K562 (cell line): Measurements from ENCODE around the gene SLC5A6. TPM values are rescaled to one million over a fixed set of nuclear protein-coding genes. Genes with fewer than 3 reads are reported as not detected.

Source experiments
- DMBX1 ChIP-seq: fragments of 250-450 bp; sonication (Bioruptor Pico); IDR thresholded peaks from 2 replicates; pipeline ENCODE4 v1.8.0; 2022; ENCODE audit warnings: inconsistent platforms, mild to moderate bottlenecking, moderate library complexity, borderline replicate concordance
- ERF ChIP-seq: fragments of 450-650 bp; formaldehyde crosslinking; IDR thresholded peaks from 2 replicates; pipeline ENCODE4 v1.4.0; 2020; ENCODE audit warnings: mild to moderate bottlenecking, mixed read lengths
- ESRRB ChIP-seq: fragments of 250-450 bp; sonication (Bioruptor Pico); IDR thresholded peaks from 2 replicates; pipeline ENCODE4 v1.5.0; 2020; ENCODE audit warnings: mild to moderate bottlenecking, moderate library complexity, borderline replicate concordance
- LARP7 ChIP-seq: fragments of 450-650 bp; IDR thresholded peaks from 2 replicates; pipeline ENCODE4 v1.6.1; 2016
- MBD2 ChIP-seq: sonication (generic); IDR thresholded peaks from 2 replicates; pipeline ENCODE4 v1.6.1; 2016; ENCODE audit warnings: low read depth, borderline replicate concordance
- NR1H2 ChIP-seq: sonication (generic); formaldehyde crosslinking; IDR thresholded peaks from 2 replicates; pipeline ENCODE4 v1.4.0; 2020; ENCODE audit warnings: mild to moderate bottlenecking, missing genetic modification reagents
- SMAD4 ChIP-seq: fragments of 250-450 bp; sonication (Bioruptor Pico); conservative IDR thresholded peaks from 2 replicates; pipeline ENCODE4 v1.8.0; 2021; ENCODE audit warnings: inconsistent platforms, mild to moderate bottlenecking, moderate library complexity
- SNIP1 ChIP-seq: fragments of 450-650 bp; IDR thresholded peaks from 2 replicates; pipeline ENCODE4 v1.7.1; 2017; ENCODE audit warnings: low read depth, mild to moderate bottlenecking
- SREBF1 ChIP-seq: fragments of 150-350 bp; IDR thresholded peaks from 2 replicates; pipeline ENCODE4 v1.6.1; 2014; ENCODE audit warnings: antibody characterized with exemption, low read depth, low read length, borderline replicate concordance
- SRSF1 ChIP-seq: fragments of 200-400 bp; formaldehyde crosslinking; IDR thresholded peaks from 2 replicates; pipeline ENCODE4 v1.6.1; 2017; ENCODE audit warnings: mild to moderate bottlenecking, low read depth, low read length, moderate library complexity
- TCF7L2 ChIP-seq: fragments of 150-350 bp; IDR thresholded peaks from 2 replicates; pipeline ENCODE4 v1.6.1; 2016; ENCODE audit warnings: low read depth, mild to moderate bottlenecking, low read length, moderate library complexity
- TEAD2 ChIP-seq: fragments of 450-650 bp; IDR thresholded peaks from 2 replicates; pipeline ENCODE4 v1.6.1; 2016; ENCODE audit warnings: missing genetic modification characterization, control low read depth, missing compliant biosample characterization
- ZNF143 ChIP-seq: sonication (generic); formaldehyde crosslinking; IDR thresholded peaks from 2 replicates; pipeline ENCODE4 v1.9.0; 2022; ENCODE audit warnings: mild to moderate bottlenecking, missing genetic modification reagents
- ZNF217 ChIP-seq: sonication (generic); formaldehyde crosslinking; IDR thresholded peaks from 2 replicates; pipeline ENCODE4 v1.8.0; 2022; ENCODE audit warnings: mild to moderate bottlenecking, missing genetic modification reagents
- ZNF263 ChIP-seq: sonication (generic); formaldehyde crosslinking; IDR thresholded peaks from 2 replicates; pipeline ENCODE4 v1.8.0; 2022; ENCODE audit warnings: mild to moderate bottlenecking, missing genetic modification reagents, borderline replicate concordance
- ZNF274 ChIP-seq: IDR thresholded peaks from 2 replicates; pipeline ENCODE4 v1.6.1; 2011; ENCODE audit warnings: low read depth, mild to moderate bottlenecking, low read length, moderate library complexity, borderline replicate concordance
- ZNF347 ChIP-seq: fragments of 450-650 bp; formaldehyde crosslinking; IDR thresholded peaks from 2 replicates; pipeline ENCODE4 v1.4.0; 2020; ENCODE audit warnings: low read depth, mild to moderate bottlenecking, moderate library complexity
- ZNF586 ChIP-seq: fragments of 450-650 bp; formaldehyde crosslinking; conservative IDR thresholded peaks from 2 replicates; pipeline ENCODE4 v1.4.0; 2020; ENCODE audit warnings: mild to moderate bottlenecking, moderate library complexity
- ZNF668 ChIP-seq: fragments of 250-450 bp; sonication (Bioruptor Pico); IDR thresholded peaks from 2 replicates; pipeline ENCODE4 v1.8.0; 2022; ENCODE audit warnings: mild to moderate bottlenecking, inconsistent platforms
- ZNF764 ChIP-seq: fragments of 250-450 bp; sonication (Bioruptor Pico); IDR thresholded peaks from 2 replicates; pipeline ENCODE4 v1.4.0; 2020; ENCODE audit warnings: low read depth, mild to moderate bottlenecking, moderate library complexity
- ZNF830 ChIP-seq: fragments of 250-450 bp; sonication (Bioruptor Pico); IDR thresholded peaks from 2 replicates; pipeline ENCODE4 v1.5.0; 2021; ENCODE audit warnings: mild to moderate bottlenecking
- polyA plus RNA-seq, 8 experiments: library from polyadenylated mRNA; depleted of rRNA in 4 of 8; stranded (reverse) in 5 of 8; unstranded in 3 of 8; fragments of >200 nt; fragmentation: Nextera tagmentation in 2 of 8; fragmentation: Illumina TruSeq in 1 of 8; extraction: Ambion mirVana in 2 of 8; extraction: Trizol in 1 of 8; gene quantifications; 2 replicates each; pipeline versions ENCODE4 v1.2.1 to v1.2.3, GENCODE V29; 2011 to 2014; ENCODE audit warnings: inconsistent platforms in 1 of 8, missing spikeins in 1 of 8
- total RNA-seq, 7 experiments: library from RNA; depleted of rRNA in 6 of 7; stranded (reverse); fragments of >200 nt in 6 of 7; fragmentation: Illumina TruSeq in 2 of 7; extraction: Trizol in 2 of 7; gene quantifications; 2 replicates each; pipeline versions ENCODE4 v1.2.1 to v1.2.3, GENCODE V29; 2011 to 2021; ENCODE audit warnings: low replicate concordance in 1 of 7
- TF ChIP-seq, protein P1 (sequence below): fragments of 250-450 bp; sonication (Bioruptor Pico); IDR thresholded peaks from 2 replicates; pipeline ENCODE4 v1.8.0; 2022; ENCODE audit warnings: moderate library complexity, mild to moderate bottlenecking, inconsistent platforms
- TF ChIP-seq, protein P2 (sequence below): fragments of 450-650 bp; formaldehyde crosslinking; IDR thresholded peaks from 2 replicates; pipeline ENCODE4 v1.4.0; 2022; ENCODE audit warnings: missing genetic modification characterization
- TF ChIP-seq, protein P3 (sequence below): IDR thresholded peaks from 3 replicates; pipeline ENCODE4 v1.6.1; 2011; ENCODE audit warnings: borderline replicate concordance, mild to moderate bottlenecking; ENCODE audit not compliant: insufficient read length, insufficient read depth

The SLC5A6 gene
- total and polyA plus RNA-seq, 9 of the 15 experiments (the other 6 are each of a cell fraction or from before 2014, with no cell fraction given), result 32.6 to 137 (median 107) TPM

DNA sequence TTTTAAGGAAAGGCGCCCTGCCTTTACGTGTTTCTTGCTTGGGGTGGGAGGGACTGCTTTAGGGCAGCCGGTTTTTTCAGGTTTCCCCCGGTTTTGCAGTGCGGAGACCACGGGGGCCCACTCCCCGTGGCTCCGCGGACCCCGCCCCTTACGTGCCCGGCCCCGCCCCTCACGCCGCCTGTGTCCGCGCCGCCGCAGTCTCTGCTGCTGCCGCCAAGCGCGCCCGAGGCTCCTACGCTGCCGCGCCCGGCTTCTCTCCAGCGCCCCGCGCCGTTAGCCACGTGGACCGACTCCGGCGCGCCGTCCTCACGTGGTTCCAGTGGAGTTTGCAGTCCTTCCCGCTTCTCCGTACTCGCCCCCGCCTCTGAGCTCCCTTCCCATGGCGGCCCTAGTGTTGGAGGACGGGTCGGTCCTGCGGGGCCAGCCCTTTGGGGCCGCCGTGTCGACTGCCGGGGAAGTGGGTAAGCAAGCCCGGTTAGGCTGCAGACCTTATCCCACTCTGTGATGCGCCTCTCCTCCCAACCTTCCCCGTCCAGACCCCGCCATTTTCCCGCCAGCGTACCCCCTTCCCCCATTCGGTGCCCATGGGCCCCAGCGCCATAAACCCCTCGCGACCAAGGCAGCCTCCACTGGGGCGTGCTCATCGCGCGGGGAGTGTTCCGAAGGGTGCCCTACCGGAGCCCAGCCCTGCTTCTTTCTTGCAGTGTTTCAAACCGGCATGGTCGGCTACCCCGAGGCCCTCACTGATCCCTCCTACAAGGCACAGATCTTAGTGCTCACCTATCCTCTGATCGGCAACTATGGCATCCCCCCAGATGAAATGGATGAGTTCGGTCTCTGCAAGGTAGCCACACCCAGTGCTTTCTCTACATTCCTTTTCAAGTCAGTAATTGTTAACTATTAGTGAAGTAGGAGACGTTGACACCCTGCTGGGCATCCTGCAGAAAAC is 5.4 kb upstream of the SLC5A6 start, which contains the start of gene CAD (continued):
- TF ChIP-seq SREBF1 (0 out of 2 replicates have a peak, but pooled peaks have one; percentile 12), NR1H2 (no peak; the same call in 1 of the 2 replicates), DMBX1 (CRISPR knock-in tag) (no peak), ZNF347 (CRISPR knock-in tag) (no peak), LARP7 (peak; percentile 79; the same call in 1 of the 2 replicates), ZNF263 (CRISPR knock-in tag) (no peak), SMAD4 (CRISPR knock-in tag) (no peak), ZNF143 (peak; percentile 35; the same call in 1 of the 2 replicates), SRSF1 (no peak), ZNF217 (CRISPR knock-in tag) (no peak), ZNF274 (no peak), ZNF830 (CRISPR knock-in tag) (no peak), ZNF668 (CRISPR knock-in tag) (no peak), TEAD2 (tag) (no peak), TCF7L2 (no peak), ESRRB (CRISPR knock-in tag) (no peak), ZNF764 (no peak), ZNF586 (CRISPR knock-in tag) (no peak), SNIP1 (no peak), ERF (no peak; the same call in 1 of the 2 replicates), MBD2 (no peak)
- TF ChIP-seq, protein P1, sequence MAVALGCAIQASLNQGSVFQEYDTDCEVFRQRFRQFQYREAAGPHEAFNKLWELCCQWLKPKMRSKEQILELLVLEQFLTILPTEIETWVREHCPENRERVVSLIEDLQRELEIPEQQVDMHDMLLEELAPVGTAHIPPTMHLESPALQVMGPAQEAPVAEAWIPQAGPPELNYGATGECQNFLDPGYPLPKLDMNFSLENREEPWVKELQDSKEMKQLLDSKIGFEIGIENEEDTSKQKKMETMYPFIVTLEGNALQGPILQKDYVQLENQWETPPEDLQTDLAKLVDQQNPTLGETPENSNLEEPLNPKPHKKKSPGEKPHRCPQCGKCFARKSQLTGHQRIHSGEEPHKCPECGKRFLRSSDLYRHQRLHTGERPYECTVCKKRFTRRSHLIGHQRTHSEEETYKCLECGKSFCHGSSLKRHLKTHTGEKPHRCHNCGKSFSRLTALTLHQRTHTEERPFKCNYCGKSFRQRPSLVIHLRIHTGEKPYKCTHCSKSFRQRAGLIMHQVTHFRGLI (CRISPR knock-in tag), result no peak
- TF ChIP-seq, protein P2, sequence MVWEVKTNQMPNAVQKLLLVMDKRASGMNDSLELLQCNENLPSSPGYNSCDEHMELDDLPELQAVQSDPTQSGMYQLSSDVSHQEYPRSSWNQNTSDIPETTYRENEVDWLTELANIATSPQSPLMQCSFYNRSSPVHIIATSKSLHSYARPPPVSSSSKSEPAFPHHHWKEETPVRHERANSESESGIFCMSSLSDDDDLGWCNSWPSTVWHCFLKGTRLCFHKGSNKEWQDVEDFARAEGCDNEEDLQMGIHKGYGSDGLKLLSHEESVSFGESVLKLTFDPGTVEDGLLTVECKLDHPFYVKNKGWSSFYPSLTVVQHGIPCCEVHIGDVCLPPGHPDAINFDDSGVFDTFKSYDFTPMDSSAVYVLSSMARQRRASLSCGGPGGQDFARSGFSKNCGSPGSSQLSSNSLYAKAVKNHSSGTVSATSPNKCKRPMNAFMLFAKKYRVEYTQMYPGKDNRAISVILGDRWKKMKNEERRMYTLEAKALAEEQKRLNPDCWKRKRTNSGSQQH (CRISPR knock-in tag), result no peak
- TF ChIP-seq, protein P3, sequence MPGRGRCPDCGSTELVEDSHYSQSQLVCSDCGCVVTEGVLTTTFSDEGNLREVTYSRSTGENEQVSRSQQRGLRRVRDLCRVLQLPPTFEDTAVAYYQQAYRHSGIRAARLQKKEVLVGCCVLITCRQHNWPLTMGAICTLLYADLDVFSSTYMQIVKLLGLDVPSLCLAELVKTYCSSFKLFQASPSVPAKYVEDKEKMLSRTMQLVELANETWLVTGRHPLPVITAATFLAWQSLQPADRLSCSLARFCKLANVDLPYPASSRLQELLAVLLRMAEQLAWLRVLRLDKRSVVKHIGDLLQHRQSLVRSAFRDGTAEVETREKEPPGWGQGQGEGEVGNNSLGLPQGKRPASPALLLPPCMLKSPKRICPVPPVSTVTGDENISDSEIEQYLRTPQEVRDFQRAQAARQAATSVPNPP, result no peak
